ENCODE measurements around the gene TET3.

DNA sequence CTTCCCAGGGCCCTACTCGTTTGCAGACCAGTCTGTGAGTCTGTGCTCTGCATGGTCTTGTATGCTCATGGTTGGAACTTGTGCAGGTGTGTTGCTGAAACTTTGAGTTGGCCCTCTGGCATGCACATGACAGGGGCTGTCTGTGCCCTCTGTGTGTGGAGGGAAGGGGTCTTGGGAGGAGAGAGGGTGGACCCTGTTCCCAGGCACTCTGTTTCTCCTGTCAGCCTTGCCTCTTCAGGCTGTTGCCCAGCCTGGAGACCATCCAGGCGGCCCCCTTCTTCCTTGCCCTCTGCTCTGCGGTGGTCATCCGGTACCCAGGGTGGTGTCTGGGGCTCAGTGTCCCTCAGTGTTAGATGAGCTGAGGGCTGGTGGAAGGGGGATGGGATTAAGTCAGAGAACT lies 39.5 kb downstream of the TET3 start:
- TF ChIP-seq, protein P1, sequence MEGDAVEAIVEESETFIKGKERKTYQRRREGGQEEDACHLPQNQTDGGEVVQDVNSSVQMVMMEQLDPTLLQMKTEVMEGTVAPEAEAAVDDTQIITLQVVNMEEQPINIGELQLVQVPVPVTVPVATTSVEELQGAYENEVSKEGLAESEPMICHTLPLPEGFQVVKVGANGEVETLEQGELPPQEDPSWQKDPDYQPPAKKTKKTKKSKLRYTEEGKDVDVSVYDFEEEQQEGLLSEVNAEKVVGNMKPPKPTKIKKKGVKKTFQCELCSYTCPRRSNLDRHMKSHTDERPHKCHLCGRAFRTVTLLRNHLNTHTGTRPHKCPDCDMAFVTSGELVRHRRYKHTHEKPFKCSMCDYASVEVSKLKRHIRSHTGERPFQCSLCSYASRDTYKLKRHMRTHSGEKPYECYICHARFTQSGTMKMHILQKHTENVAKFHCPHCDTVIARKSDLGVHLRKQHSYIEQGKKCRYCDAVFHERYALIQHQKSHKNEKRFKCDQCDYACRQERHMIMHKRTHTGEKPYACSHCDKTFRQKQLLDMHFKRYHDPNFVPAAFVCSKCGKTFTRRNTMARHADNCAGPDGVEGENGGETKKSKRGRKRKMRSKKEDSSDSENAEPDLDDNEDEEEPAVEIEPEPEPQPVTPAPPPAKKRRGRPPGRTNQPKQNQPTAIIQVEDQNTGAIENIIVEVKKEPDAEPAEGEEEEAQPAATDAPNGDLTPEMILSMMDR (IDR thresholded peaks at IDR 0.05; ENCODE audit: insufficient read depth, low read depth, low read length), result no peak
- no peak for TF ChIP-seq EZH2 (IDR thresholded peaks at IDR 0.05; ENCODE audit: insufficient read depth, low read length)
